Naive thymus-derived CD4-positive, alpha-beta T cell (primary cell): ENCODE measurements around the gene CCDC181. TPM values are rescaled to one million over a fixed set of nuclear protein-coding genes. Genes with fewer than 3 reads are reported as not detected.
A peak's percentile ranks its signal among the peaks of the same experiment; 100 is the strongest.

Source experiments
- ATAC-seq: fragments of 150-1000 bp; cut with Tn5 transposase; 2 replicates; pipeline ENCODE4 v1.10.0; 2021; ENCODE audit warnings: mild to moderate bottlenecking, moderate library complexity
- CTCF ChIA-PET: fragments of 350-600 bp; sonication (Branson Sonifier 250); formaldehyde crosslinking; loops from one replicate; lab custom pipeline; 2021; ENCODE audit warnings: antibody characterized with exemption; lab: Charles Lee
- POLR2A ChIA-PET: fragments of 350-600 bp; sonication (Branson Sonifier 250); formaldehyde crosslinking; loops from one replicate; lab custom pipeline; 2021; ENCODE audit warnings: antibody characterized with exemption, inconsistent platforms; lab: Charles Lee
- DNase-seq, 9 donors: peaks; one replicate each; pipeline versions ENCODE4 v3.0.0 to v3.0.0-alpha.2; 2020 to 2022; ENCODE audit warnings: mixed read lengths in 1 of 9
- H3K27ac ChIP-seq: one replicate; pipeline ENCODE4 v1.7.0; 2013; ENCODE audit warnings: mild to moderate bottlenecking, low read depth, low read length, moderate library complexity
- H3K27me3 ChIP-seq, 2 donors: one replicate each; pipeline ENCODE4 v1.7.0; 2013; ENCODE audit warnings: low read length in 2 of 2, mild to moderate bottlenecking in 2 of 2, moderate library complexity in 2 of 2; ENCODE audit not compliant: control insufficient read depth in 2 of 2, insufficient read depth in 2 of 2
- H3K36me3 ChIP-seq, 3 experiments: 1 replicate in 2 of 3; 2 replicates in 1 of 3; pipeline ENCODE4 v1.7.0; 2013; ENCODE audit warnings: low read length in 3 of 3, mild to moderate bottlenecking in 3 of 3, moderate library complexity in 1 of 3; ENCODE audit not compliant: insufficient read depth in 3 of 3, control insufficient read depth in 2 of 3
- H3K4me1 ChIP-seq, 2 donors: one replicate each; pipeline ENCODE4 v1.7.0; 2013; ENCODE audit warnings: low read length in 2 of 2, mild to moderate bottlenecking in 2 of 2, moderate library complexity in 1 of 2; ENCODE audit not compliant: control insufficient read depth in 2 of 2, insufficient read depth in 2 of 2
- H3K4me3 ChIP-seq: 2 replicates; pipeline ENCODE4 v1.7.0; 2013; ENCODE audit warnings: mild to moderate bottlenecking, low read length
- H3K9me3 ChIP-seq, 3 experiments: 1 replicate in 2 of 3; 2 replicates in 1 of 3; pipeline ENCODE4 v1.7.0; 2013; ENCODE audit warnings: low read length in 3 of 3; ENCODE audit not compliant: control insufficient read depth in 2 of 3
- H3K27ac Mint-ChIP-seq, 9 donors: one replicate each; pipeline ENCODE4 v1.8.0; 2020 to 2022; ENCODE audit warnings: mixed read lengths in 9 of 9, mild to moderate bottlenecking in 8 of 9, moderate library complexity in 5 of 9, inconsistent platforms in 2 of 9
- H3K27me3 Mint-ChIP-seq, 5 donors: one replicate each; pipeline ENCODE4 v1.8.0; 2021 to 2022; ENCODE audit warnings: mixed read lengths in 5 of 5, mild to moderate bottlenecking in 1 of 5
- H3K36me3 Mint-ChIP-seq, 5 donors: one replicate each; pipeline ENCODE4 v1.8.0; 2020 to 2022; ENCODE audit warnings: mixed read lengths in 5 of 5, mild to moderate bottlenecking in 3 of 5, inconsistent platforms in 1 of 5
- H3K4me1 Mint-ChIP-seq, 7 donors: one replicate each; pipeline ENCODE4 v1.8.0; 2020 to 2022; ENCODE audit warnings: mixed read lengths in 7 of 7, mild to moderate bottlenecking in 3 of 7, inconsistent platforms in 1 of 7
- H3K4me3 Mint-ChIP-seq, 10 donors: one replicate each; pipeline ENCODE4 v1.8.0; 2020 to 2022; ENCODE audit warnings: mild to moderate bottlenecking in 10 of 10, mixed read lengths in 10 of 10, moderate library complexity in 6 of 10, inconsistent platforms in 2 of 10
- H3K9me3 Mint-ChIP-seq, 11 donors: one replicate each; pipeline ENCODE4 v1.8.0; 2020 to 2022; ENCODE audit warnings: mixed read lengths in 11 of 11, mild to moderate bottlenecking in 4 of 11, inconsistent platforms in 1 of 11, moderate library complexity in 1 of 11
- intact Hi-C, 2 donors: fragments of 100-400 bp; cut with micrococcal nuclease; formaldehyde crosslinking; loops; one replicate each; pipeline ENCODE4 v1.15.1; 2023
- polyA plus RNA-seq, 2 donors: library from polyadenylated mRNA; unstranded; fragments of 300-500 nt; fragmentation: Illumina TruSeq; gene quantifications; one replicate each; pipeline ENCODE4 v1.2.3, GENCODE V29; 2021
- total RNA-seq, 6 experiments: library from RNA in 5 of 6; stranded (reverse) in 5 of 6; gene quantifications; 1 replicate in 5 of 6; 2 replicates in 1 of 6; pipeline ENCODE4 v1.2.3 and lab custom pipeline; 2021 to 2026

CCDC181 gene
- total and polyA plus RNA-seq, 7 experiments from 2014 or later = not detected

DNA sequence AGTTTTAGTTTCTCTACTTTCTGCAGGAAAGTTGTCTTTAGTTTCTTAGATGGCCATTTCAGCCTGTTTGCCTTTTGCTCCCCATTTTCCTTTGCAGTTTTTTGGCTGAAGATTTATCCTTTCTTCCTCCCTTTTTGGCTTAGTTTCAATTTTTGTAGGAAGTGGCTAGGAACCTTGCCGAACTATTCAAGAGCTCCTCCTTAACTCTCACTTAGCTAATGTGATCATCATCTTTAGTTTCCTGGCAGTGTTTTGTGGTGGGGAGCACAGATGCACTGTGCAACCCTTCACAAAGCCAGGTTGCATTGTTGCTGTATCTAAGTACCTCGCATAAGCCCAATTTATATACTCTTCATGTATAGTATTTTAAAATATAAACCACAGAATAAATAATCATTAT, 28.8 kb upstream of the CCDC181 start:
- no peak overlapping the region for H3K4me3 ChIP-seq
- H3K4me1 ChIP-seq = no peaks in the 10 kb centered on the region
- Mint-ChIP-seq H3K27me3 (peaks cover 16 to 43% (median 24%) of the 10 kb centered on the region in 5 donors), H3K27ac (no peak overlapping the region), H3K9me3 (peaks cover 0 to 15% (median 10%) of the 10 kb centered on the region in 11 donors), H3K4me1 (peaks cover 3 to 19% (median 15%) of the 10 kb centered on the region in 7 donors), H3K4me3 (peak overlapping the region in 1 of 10 donors; percentile 16), H3K36me3 (peaks cover 5 to 12% (median 7%) of the 10 kb centered on the region in 5 donors)
- H3K27ac ChIP-seq = no peak overlapping the region
- no peaks in the 10 kb centered on the region for H3K27me3 ChIP-seq
- no peaks in the 10 kb centered on the region for H3K36me3 ChIP-seq
- DNase-seq (no peak), ATAC-seq (no peak)
- ChIA-PET CTCF (no interaction called here), POLR2A (no interaction called here)
- intact Hi-C loops = no loop called here
- H3K9me3 ChIP-seq = peaks cover 0 to 6% (median 0%) of the 10 kb centered on the region in 3 experiments

DNA sequence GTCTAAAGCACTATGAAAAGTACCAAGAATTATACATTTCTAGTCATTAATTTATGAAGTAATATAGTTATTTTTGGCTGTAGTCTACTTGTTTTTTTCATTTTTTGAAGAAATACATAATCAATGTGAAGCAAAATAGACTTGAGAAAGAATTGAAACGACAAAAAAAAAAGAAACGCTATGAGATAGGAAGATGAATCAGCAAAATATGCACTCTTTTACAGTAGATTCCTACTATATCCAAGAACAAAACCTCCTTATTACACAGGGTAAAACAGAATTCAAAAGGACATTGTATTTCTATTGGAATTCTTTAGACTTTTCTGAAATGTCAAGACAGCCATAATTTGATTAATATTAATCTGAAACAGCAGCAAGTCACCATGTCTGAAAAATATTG, 25.6 kb upstream of the CCDC181 start:
- POLR2A ChIA-PET = no interaction called here

DNA sequence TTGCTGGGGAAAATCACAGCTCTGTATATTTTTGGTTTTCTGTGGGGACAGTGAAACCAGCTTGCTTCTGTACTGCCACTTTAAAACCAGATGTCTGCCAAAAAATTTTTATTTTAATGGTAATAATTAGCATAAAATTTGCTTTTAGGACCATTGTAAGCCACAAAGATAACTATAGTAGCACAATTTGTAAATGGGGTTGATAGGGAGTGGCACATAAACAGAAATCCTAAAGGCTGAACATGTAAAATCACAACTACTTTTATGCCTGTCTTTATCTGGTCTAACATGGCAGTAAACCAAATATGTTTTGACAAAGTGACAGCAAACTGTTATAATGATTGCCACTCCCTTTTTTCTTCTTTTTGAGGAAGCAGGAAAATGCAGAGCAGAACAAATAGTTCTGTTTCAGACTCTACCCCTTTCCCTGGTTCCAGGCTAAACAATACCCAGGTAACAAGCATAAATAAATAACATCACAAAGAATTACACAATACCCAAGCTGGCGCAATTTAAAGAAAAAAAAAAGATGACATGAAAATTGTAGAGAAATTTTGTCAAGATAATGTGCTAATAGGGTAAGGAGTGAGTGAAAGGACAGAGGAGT, 24.0 kb upstream of the CCDC181 start:
- Mint-ChIP-seq H3K4me3 (no peak overlapping the region), H3K36me3 (peaks cover 0 to 4% (median 0%) of the 10 kb centered on the region in 5 donors), H3K27me3 (peaks cover 8 to 35% (median 16%) of the 10 kb centered on the region in 5 donors), H3K9me3 (peaks cover 0 to 18% (median 4%) of the 10 kb centered on the region in 11 donors), H3K4me1 (peaks cover 0 to 5% (median 3%) of the 10 kb centered on the region in 7 donors), H3K27ac (no peak overlapping the region)
- no peak overlapping the region for H3K27ac ChIP-seq
- no peak overlapping the region for H3K4me3 ChIP-seq
- H3K4me1 ChIP-seq = no peaks in the 10 kb centered on the region
- DNase-seq (no peak), ATAC-seq (no peak)
- CTCF ChIA-PET = no interaction called here
- no peaks in the 10 kb centered on the region for H3K9me3 ChIP-seq
- H3K27me3 ChIP-seq = no peaks in the 10 kb centered on the region
- no peaks in the 10 kb centered on the region for H3K36me3 ChIP-seq
- intact Hi-C loops = no loop called here
- POLR2A ChIA-PET = interaction anchor here (0.5 to 1.0 kb wide), 2 partner anchors 15 to 31 kb away, joined by 3 read pairs; no protein-coding TSS in a partner anchor

More for the DNA sequence above, 25.6 kb upstream of the CCDC181 start:
- Mint-ChIP-seq H3K27ac (no peak overlapping the region), H3K36me3 (peaks cover 5 to 12% (median 7%) of the 10 kb centered on the region in 5 donors), H3K4me1 (peaks cover 0 to 5% (median 3%) of the 10 kb centered on the region in 7 donors), H3K4me3 (no peak overlapping the region), H3K9me3 (peaks cover 0 to 26% (median 10%) of the 10 kb centered on the region in 11 donors), H3K27me3 (peaks cover 14 to 42% (median 17%) of the 10 kb centered on the region in 5 donors)
- Histone ChIP-seq H3K4me1 (no peaks in the 10 kb centered on the region), H3K27ac (no peak overlapping the region), H3K9me3 (peaks cover 0 to 6% (median 0%) of the 10 kb centered on the region in 3 experiments), H3K4me3 (no peak overlapping the region), H3K27me3 (no peaks in the 10 kb centered on the region), H3K36me3 (no peaks in the 10 kb centered on the region)
- ATAC-seq (no peak), DNase-seq (no peak)
- CTCF ChIA-PET = no interaction called here
- intact Hi-C loops = no loop called here

DNA sequence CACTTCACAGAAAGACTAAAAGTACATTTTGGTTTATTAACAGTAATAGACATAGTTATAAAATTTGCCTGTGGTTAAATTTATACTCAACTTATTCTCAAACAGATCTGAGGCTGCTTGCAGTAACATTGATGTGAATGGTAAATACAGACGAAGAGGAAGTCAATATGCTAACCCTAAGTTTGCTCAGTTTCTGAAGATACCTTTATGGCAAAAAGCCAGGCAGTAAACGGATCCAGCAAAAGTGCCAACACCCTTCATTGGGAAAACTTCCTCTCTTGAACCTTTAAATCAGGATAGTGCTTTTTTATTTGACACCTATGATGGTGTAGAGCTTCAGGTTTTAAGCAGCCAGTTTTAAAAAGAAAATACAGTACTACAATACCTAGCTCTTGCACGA, 16.6 kb upstream of the CCDC181 start:
- Histone ChIP-seq H3K4me1 (no peaks in the 10 kb centered on the region), H3K27me3 (no peaks in the 10 kb centered on the region), H3K4me3 (no peak overlapping the region), H3K27ac (no peak overlapping the region), H3K9me3 (no peaks in the 10 kb centered on the region), H3K36me3 (no peaks in the 10 kb centered on the region)
- ChIA-PET CTCF (no interaction called here), POLR2A (no interaction called here)
- intact Hi-C loops = no loop called here
- Mint-ChIP-seq H3K27ac (no peak overlapping the region), H3K36me3 (peaks cover 0 to 4% (median 0%) of the 10 kb centered on the region in 5 donors), H3K9me3 (peaks cover 0 to 13% (median 0%) of the 10 kb centered on the region in 11 donors), H3K27me3 (peaks cover 15 to 68% (median 18%) of the 10 kb centered on the region in 5 donors), H3K4me3 (no peak overlapping the region), H3K4me1 (no peaks in the 10 kb centered on the region)
- no peak for DNase-seq
- ATAC-seq = no peak

DNA sequence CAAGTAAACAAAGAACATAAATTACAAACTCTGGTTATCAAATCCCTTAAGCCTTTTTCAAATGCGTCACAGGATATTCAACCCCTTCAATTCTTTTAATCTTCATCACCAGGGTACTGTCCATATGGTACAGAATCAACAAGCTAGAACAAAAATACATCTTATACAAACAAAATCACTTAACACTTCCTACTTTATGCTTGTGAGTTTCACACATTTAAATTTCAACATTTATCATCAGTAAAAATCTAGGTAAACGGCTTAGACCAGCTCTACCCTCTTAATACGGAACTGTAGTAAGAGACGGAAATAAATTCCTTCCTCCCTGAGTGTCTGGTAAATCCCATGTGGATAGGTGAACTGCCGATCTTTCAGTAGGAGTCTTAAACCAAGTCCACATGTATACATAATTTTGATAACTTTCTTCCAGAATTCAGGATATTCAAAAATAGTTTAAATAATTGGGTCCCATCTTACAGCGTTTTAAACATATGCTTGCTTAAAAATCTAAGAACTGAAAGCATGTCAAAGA, 1.0 kb downstream of the CCDC181 start:
- ATAC-seq (no peak), DNase-seq (no peak)
- intact Hi-C loops = loop anchor here in 1 of 2 donors (2.0 kb wide), 1 partner anchor 57 kb away; the partner anchor contains the start of gene BLZF1
- H3K27me3 ChIP-seq = peaks cover 4 to 20% of the 10 kb centered on the region in 2 donors
- ChIA-PET POLR2A (no interaction called here), CTCF (no interaction called here)
- H3K4me3 Mint-ChIP-seq = no peak overlapping the region
- H3K27ac ChIP-seq = no peak overlapping the region
- H3K27ac Mint-ChIP-seq = no peak overlapping the region
- H3K27me3 Mint-ChIP-seq = peaks cover 67 to 88% (median 79%) of the 10 kb centered on the region in 5 donors
- H3K9me3 ChIP-seq = no peaks in the 10 kb centered on the region
- peaks cover 5 to 8% (median 7%) of the 10 kb centered on the region in 7 donors for H3K4me1 Mint-ChIP-seq
- no peak overlapping the region for H3K4me3 ChIP-seq
- no peaks in the 10 kb centered on the region for H3K36me3 Mint-ChIP-seq
- peaks cover 0 to 3% of the 10 kb centered on the region in 2 donors for H3K4me1 ChIP-seq
- H3K9me3 Mint-ChIP-seq = peaks cover 0 to 7% (median 2%) of the 10 kb centered on the region in 11 donors
- H3K36me3 ChIP-seq = no peaks in the 10 kb centered on the region

DNA sequence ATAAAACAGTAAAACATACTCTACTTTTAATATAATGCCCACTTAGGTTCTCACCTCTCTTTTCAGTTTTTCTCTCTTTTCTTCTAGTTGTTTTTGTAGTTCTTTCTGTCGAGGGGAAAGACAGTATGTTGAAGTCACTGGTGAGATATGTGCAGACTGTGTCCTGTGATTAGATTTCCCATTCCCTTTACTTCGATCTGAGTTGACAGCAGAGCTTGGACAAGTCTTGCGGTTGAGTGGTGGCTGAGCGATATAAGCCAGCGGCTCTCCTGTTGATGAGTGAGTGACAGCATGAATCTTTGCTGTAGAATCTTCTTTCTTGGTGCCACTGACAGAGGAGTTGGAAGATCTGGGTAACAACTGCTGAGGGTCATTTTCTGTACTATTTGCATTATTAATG, 6.0 kb downstream of the CCDC181 start:
- POLR2A ChIA-PET = no interaction called here
- CTCF ChIA-PET = no interaction called here
- H3K4me3 Mint-ChIP-seq = no peak overlapping the region
- no peak overlapping the region for H3K27ac ChIP-seq
- H3K4me3 ChIP-seq = no peak overlapping the region
- peaks cover 3 to 4% of the 10 kb centered on the region in 2 donors for H3K27me3 ChIP-seq
- ATAC-seq (no peak), DNase-seq (no peak)
- intact Hi-C loops = no loop called here
- no peaks in the 10 kb centered on the region for H3K36me3 ChIP-seq
- peaks cover 38 to 59% (median 49%) of the 10 kb centered on the region in 5 donors for H3K27me3 Mint-ChIP-seq
- no peak overlapping the region for H3K27ac Mint-ChIP-seq
- H3K4me1 Mint-ChIP-seq = no peaks in the 10 kb centered on the region
- H3K9me3 Mint-ChIP-seq = peaks cover 0 to 2% (median 0%) of the 10 kb centered on the region in 11 donors
- H3K36me3 Mint-ChIP-seq = no peaks in the 10 kb centered on the region
- H3K9me3 ChIP-seq = no peaks in the 10 kb centered on the region
- no peaks in the 10 kb centered on the region for H3K4me1 ChIP-seq
